Natural killer cell treated with Interleukin-12 subunit alpha and Interleukin-12 subunit beta and Interleukin-15 and Interleukin-18, amount 100 ng/mL, for 72 hours (primary cell): ENCODE data around the gene TLN1. TPM values are rescaled to one million over a fixed set of nuclear protein-coding genes. Genes with fewer than 3 reads are reported as not detected.

Source experiments
- ATAC-seq, 2 donors: fragments of 150-1000 bp; cut with Tn5 transposase in 1 of 2; sonication (Bioruptor Pico), chemical (Tn5 transposase) in 1 of 2; 2 replicates each; pipeline ENCODE4 v1.10.0; 2021
- DNase-seq: peaks from one replicate; pipeline ENCODE4 v3.0.0; 2022; ENCODE audit warnings: low spot score
- H3K27ac Mint-ChIP-seq, 2 donors: 1 replicate in 1 of 2; 2 replicates in 1 of 2; pipeline ENCODE4 v1.8.0; 2022; ENCODE audit warnings: mixed read lengths in 2 of 2, mild to moderate bottlenecking in 1 of 2, moderate library complexity in 1 of 2
- H3K27me3 Mint-ChIP-seq, 2 donors: 1 replicate in 1 of 2; 2 replicates in 1 of 2; pipeline ENCODE4 v1.8.0; 2022; ENCODE audit warnings: mixed read lengths in 2 of 2
- H3K36me3 Mint-ChIP-seq: one replicate; pipeline ENCODE4 v1.8.0; 2022; ENCODE audit warnings: mixed read lengths
- H3K4me1 Mint-ChIP-seq, 2 donors: 1 replicate in 1 of 2; 2 replicates in 1 of 2; pipeline ENCODE4 v1.8.0; 2022; ENCODE audit warnings: low read depth in 2 of 2, mixed read lengths in 2 of 2, mild to moderate bottlenecking in 1 of 2
- H3K4me3 Mint-ChIP-seq: one replicate; pipeline ENCODE4 v1.8.0; 2022; ENCODE audit warnings: mixed read lengths
- H3K9me3 Mint-ChIP-seq: 2 replicates; pipeline ENCODE4 v1.8.0; 2022; ENCODE audit warnings: mixed read lengths
- total RNA-seq, 2 donors: library from RNA; stranded (reverse); gene quantifications; one replicate each; pipeline ENCODE4 v1.2.3, GENCODE V29; 2022

Gene TLN1
- total RNA-seq, 2 donors from 2014 or later, result 490 to 539 TPM

- no peaks in the 10 kb centered on the region for H3K9me3 Mint-ChIP-seq
- no peak for ATAC-seq
- peak overlapping the region; percentile 88 for H3K4me3 Mint-ChIP-seq
- H3K4me1 Mint-ChIP-seq, result peaks cover 61 to 65% of the 10 kb centered on the region in 2 donors
- H3K27ac Mint-ChIP-seq, result peak overlapping the region; percentile 34 to 68
- H3K36me3 Mint-ChIP-seq, result peaks cover 6% of the 10 kb centered on the region
- DNase-seq, result no peak
- H3K27me3 Mint-ChIP-seq, result no peaks in the 10 kb centered on the region
Measured at GRCh38 chr9:35662437-35662836, 69.6 kb downstream of the TLN1 start.

- Mint-ChIP-seq H3K9me3 (no peaks in the 10 kb centered on the region), H3K27me3 (no peaks in the 10 kb centered on the region), H3K4me3 (peak overlapping the region; percentile 88), H3K36me3 (peaks cover 6% of the 10 kb centered on the region), H3K4me1 (peaks cover 67 to 71% of the 10 kb centered on the region in 2 donors), H3K27ac (peak overlapping the region; percentile 34 to 68)
- ATAC-seq (no peak), DNase-seq (no peak)
Measured at GRCh38 chr9:35661756-35662350, 70.1 kb downstream of the TLN1 start.

GRCh38 chr9:35660966-35661415 lies 71.0 kb downstream of the TLN1 start:
- Mint-ChIP-seq H3K27me3 (no peaks in the 10 kb centered on the region), H3K36me3 (peaks cover 6% of the 10 kb centered on the region), H3K4me1 (peaks cover 72 to 73% of the 10 kb centered on the region in 2 donors), H3K27ac (peak overlapping the region; percentile 35 to 99), H3K9me3 (no peaks in the 10 kb centered on the region), H3K4me3 (peak overlapping the region; percentile 58)
- no peak for ATAC-seq
- DNase-seq, result no peak

DNA sequence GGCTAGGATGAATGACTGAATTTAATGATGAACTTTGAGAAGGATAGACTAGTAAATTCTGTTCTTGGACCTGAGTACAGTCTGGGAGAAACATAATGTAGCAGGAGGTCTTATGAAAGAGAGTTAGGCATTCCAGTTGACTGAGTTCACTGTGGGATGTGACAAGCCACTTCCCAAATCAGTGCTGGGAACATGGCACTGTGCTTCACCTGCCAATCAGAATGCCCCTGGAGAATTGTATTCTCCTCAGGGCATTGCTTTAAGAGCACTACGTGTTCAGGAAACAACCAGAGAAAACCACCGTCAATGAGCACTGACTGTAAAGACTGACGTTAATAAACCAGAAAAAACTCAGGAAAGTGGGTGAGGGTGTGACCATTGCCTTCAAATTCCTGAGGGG lies 72.7 kb downstream of the TLN1 start:
- ATAC-seq (no peak), DNase-seq (no peak)
- Mint-ChIP-seq H3K4me3 (peak overlapping the region; percentile 88), H3K4me1 (peaks cover 67 to 68% of the 10 kb centered on the region in 2 donors), H3K27ac (peak overlapping the region; percentile 99), H3K9me3 (no peaks in the 10 kb centered on the region), H3K27me3 (no peaks in the 10 kb centered on the region), H3K36me3 (peaks cover 6% of the 10 kb centered on the region)

DNA sequence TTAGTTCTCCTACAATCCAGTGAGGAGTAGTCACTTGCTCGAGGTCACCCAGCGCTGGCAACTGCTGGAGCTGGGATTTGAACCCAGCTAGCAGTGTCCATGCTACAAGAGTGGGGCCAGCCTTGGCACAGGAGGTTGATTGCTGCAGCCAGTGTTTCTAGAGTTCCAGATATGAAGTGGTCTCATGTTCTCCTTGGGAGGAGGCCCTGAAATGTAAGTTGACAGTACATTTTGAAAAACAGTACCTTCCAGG lies 73.1 kb downstream of the TLN1 start:
- Mint-ChIP-seq H3K4me1 (peaks cover 63 to 64% of the 10 kb centered on the region in 2 donors), H3K9me3 (no peaks in the 10 kb centered on the region), H3K27ac (peak overlapping the region; percentile 99), H3K27me3 (no peaks in the 10 kb centered on the region), H3K36me3 (peaks cover 6% of the 10 kb centered on the region), H3K4me3 (peak overlapping the region; percentile 88)
- DNase-seq (no peak), ATAC-seq (no peak)

DNA sequence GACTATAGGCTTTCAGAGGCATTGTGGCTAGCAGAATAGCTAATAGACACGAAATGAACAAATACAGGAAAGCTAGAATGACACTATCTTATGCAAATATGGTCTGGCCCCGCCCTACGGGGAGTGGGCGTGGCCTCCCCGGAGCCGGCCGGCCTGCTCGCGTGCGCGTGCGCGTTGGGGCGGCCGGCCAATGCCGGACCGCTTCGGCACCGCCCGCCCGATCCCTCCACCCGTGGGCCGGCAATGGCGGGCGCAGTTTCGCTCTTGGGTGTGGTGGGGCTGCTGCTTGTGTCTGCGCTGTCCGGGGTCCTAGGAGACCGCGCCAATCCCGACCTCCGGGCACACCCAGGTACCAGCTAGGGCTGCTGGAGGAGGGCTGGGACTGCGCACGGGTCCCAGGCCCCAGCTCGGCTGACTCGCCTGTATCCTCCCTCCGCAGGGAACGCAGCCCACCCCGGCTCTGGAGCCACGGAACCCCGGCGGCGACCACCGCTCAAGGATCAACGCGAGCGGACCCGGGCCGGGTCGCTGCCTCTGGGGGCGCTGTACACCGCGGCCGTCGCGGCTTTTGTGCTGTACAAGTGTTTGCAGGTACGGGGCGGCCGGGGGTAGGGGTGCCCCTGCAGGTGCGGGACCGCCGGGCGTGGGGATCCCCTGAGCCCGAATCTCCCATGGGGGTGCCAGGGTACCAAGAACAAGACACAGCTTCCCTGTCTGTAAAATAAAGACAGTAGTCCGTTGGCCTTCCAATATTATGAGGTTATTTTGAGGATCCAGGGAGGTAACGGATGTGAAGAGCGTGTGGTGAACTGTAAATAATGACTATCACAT lies 73.6 kb downstream of the TLN1 start, which contains the start of gene CCDC107:
Gene CCDC107 (plus strand): TSS at position 156 of the 831 bp plus-strand sequence. CDS start 88 bp downstream, at position 244.
- H3K9me3 Mint-ChIP-seq, result no peaks in the 10 kb centered on the region
- peaks cover 6% of the 10 kb centered on the region for H3K36me3 Mint-ChIP-seq
- ATAC-seq (peak; percentile 84 to 89), DNase-seq (peak; percentile 91)
- peaks cover 62 to 63% of the 10 kb centered on the region in 2 donors for H3K4me1 Mint-ChIP-seq
- H3K27me3 Mint-ChIP-seq, result no peaks in the 10 kb centered on the region
- H3K4me3 Mint-ChIP-seq, result peak within 1 kb of the TSS; percentile 88
- peak within 1 kb of the TSS; percentile 99 for H3K27ac Mint-ChIP-seq

DNA sequence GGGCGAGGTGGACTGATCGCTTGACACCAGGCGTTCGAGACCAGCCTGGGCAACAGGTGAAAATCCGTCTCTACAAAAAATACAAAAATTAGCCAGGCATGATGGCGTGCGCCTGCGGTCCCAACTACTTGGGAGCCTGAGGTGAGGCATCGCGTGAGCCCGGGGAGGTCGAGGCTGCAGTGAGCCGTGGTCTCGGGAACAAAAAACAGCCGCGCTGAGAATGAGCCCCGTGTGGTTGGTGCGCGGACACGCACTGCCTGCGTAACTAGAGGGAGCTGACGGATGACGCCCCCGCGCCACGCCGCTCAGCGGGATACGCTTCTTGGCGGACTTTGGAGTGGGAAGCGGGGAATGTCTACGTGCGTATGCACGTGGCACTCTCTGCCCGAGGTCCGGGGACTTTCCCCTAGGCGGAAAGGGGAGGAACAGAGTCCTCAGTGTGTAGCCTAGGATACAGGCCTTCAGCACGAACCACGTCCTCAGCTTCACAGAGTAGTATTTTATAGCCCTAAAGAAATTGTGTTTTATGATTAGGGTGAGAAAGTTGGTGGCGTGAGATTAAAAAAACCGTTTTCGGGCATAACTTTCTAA lies 74.4 kb downstream of the TLN1 start, which contains the start of gene RMRP:
Gene RMRP (minus strand): TSS at position 474 of the 591 bp plus-strand sequence.
- peaks cover 56 to 58% of the 10 kb centered on the region in 2 donors for H3K4me1 Mint-ChIP-seq
- H3K27me3 Mint-ChIP-seq, result no peaks in the 10 kb centered on the region
- H3K27ac Mint-ChIP-seq, result peak within 1 kb of the TSS; percentile 99

DNA sequence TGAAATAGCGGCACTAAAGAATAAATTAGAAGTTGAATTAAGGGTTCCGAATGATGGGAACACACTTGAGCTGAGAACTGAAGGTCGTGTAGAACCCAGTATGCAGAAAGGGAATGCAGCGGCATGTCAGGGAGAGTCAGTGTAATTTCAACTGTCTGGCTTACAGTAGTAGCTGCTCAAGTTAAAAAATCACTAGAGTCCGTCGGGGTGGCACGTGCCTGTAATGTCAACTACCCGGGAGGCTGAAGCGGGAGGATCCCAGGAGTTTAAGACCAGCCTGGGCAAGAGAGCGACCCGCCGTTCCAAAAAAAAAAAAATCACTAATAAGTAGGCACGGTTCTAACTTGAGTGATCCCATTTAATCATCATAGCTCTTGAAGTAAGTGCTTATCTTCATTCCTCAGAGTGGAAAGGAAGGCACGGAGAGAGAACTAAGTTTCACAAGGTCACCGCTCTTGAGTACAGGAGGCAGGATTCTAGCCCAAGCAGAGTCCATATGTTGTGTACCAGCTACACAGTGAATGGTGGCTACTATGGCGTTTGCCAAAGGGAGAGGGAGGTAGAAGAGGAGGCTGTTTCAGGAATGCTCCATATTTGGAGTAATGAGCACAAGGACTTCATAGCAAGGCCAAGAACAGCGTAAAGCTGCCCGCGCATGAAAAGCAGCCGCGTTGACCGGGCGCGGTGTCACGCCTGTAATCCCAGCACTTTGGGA lies 75.0 kb downstream of the TLN1 start:
- H3K4me1 Mint-ChIP-seq, result peaks cover 52% of the 10 kb centered on the region in 2 donors
- peak overlapping the region; percentile 88 for H3K4me3 Mint-ChIP-seq
- peaks cover 6% of the 10 kb centered on the region for H3K36me3 Mint-ChIP-seq
- H3K27me3 Mint-ChIP-seq, result no peaks in the 10 kb centered on the region
- no peaks in the 10 kb centered on the region for H3K9me3 Mint-ChIP-seq
- peak overlapping the region; percentile 99 for H3K27ac Mint-ChIP-seq
- DNase-seq (no peak), ATAC-seq (no peak)

More for the DNA sequence above, 74.4 kb downstream of the TLN1 start, which contains the start of gene RMRP:
- ATAC-seq (peak; percentile 95 to 96), DNase-seq (peak; percentile 97)
- Mint-ChIP-seq H3K9me3 (no peaks in the 10 kb centered on the region), H3K4me3 (peak within 1 kb of the TSS; percentile 88), H3K36me3 (peaks cover 6% of the 10 kb centered on the region)

GRCh38 chr9:35656348-35656747 lies 75.6 kb downstream of the TLN1 start:
- Mint-ChIP-seq H3K4me3 (peak overlapping the region; percentile 88), H3K27me3 (no peaks in the 10 kb centered on the region), H3K36me3 (peaks cover 6% of the 10 kb centered on the region), H3K4me1 (peaks cover 48 to 52% of the 10 kb centered on the region in 2 donors), H3K9me3 (no peaks in the 10 kb centered on the region), H3K27ac (peak overlapping the region; percentile 99)
- DNase-seq (no peak), ATAC-seq (no peak)

DNA sequence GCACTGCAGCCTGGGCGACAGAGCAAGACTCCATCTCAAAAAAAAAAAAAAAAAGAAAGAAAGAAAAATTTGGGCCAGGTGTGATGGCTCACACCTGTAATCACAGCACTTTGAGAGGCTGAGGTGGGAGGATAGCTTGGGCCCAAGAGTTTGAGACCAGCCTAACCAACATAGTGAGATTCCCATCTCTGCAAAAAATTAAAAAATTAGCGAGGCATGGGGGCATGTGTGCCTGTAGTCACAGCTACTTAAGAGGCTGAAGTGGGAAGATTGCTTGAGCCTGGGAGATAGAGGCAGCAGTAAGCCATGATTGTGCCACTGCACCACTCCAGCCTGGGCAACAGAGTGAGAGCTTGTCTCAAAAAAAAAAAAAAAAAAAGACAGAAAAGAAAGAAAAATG lies 78.4 kb downstream of the TLN1 start:
- Mint-ChIP-seq H3K36me3 (no peaks in the 10 kb centered on the region), H3K9me3 (no peaks in the 10 kb centered on the region), H3K27me3 (no peaks in the 10 kb centered on the region), H3K4me3 (no peak overlapping the region), H3K4me1 (peaks cover 35 to 39% of the 10 kb centered on the region in 2 donors), H3K27ac (peak overlapping the region in 1 of 2 donors; percentile 60)
- DNase-seq, result no peak
- no peak for ATAC-seq

DNA sequence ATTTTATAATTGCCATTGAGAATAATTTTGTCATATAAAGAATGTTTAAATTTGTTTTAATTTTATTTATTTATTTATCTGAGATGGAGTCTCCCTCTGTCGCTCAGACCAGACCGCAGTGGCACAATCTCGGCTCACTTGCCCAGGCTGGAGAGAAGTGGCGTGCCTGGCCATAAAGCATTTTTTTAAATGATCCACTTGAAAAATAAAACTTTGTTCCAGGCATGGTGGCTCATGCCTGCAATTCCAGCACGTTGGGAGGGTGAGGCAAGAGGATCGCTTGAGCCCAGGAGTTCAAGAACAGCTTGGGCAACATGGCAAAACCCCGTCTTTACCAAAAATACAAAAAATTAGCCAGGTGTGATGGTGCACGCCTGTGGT lies 79.2 kb downstream of the TLN1 start:
- ATAC-seq, result no peak
- Mint-ChIP-seq H3K36me3 (no peaks in the 10 kb centered on the region), H3K4me3 (no peak overlapping the region), H3K9me3 (no peaks in the 10 kb centered on the region), H3K27ac (no peak overlapping the region), H3K4me1 (peaks cover 40 to 45% of the 10 kb centered on the region in 2 donors), H3K27me3 (no peaks in the 10 kb centered on the region)
- DNase-seq, result no peak

DNA sequence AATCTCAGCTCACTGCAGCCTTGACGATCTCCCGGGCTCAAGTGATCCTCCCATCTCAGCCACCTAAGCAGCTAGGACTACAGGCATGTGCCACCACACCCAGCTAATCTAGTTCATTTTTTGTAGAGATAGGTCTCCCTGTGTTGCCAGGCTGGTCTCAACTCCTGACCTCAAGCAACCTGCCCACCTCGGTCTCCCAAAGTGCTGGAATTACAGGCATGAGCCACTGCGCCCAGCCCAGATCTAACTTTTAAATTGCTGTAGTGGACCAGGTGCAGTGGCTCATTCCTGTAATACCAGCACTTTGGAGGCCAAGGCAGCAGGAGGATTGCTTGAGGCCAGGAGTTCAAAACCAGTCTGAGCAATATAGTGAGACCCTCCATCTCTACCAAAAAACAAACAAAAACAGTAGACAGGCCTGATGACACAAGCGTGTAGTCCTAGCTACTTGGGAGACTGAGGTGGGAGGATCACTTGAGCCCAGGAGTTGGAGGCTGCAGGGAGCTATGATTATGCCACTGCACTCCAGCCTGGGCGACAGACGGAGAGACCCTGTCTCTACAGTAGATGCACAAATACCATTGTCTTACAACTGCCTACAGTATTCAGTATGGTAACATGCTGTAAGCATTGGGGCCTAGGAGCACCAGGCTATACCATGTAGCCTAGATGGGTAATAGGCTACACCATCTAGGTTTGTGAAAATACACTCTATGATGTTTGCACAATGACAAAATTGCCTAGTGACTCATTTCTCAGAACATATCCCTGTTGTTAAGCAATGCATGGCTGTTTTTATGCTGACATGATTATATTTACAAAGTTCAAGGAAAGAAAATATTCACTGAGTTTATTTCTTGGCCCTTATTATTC lies 79.8 kb downstream of the TLN1 start:
- Mint-ChIP-seq H3K4me1 (peaks cover 40 to 45% of the 10 kb centered on the region in 2 donors), H3K9me3 (no peaks in the 10 kb centered on the region), H3K27me3 (no peaks in the 10 kb centered on the region), H3K36me3 (no peaks in the 10 kb centered on the region), H3K4me3 (peak overlapping the region; percentile 38), H3K27ac (no peak overlapping the region)
- ATAC-seq (peak; percentile 34 to 41), DNase-seq (no peak)
